Measurements from ENCODE around the gene PTPN9.

DNA sequence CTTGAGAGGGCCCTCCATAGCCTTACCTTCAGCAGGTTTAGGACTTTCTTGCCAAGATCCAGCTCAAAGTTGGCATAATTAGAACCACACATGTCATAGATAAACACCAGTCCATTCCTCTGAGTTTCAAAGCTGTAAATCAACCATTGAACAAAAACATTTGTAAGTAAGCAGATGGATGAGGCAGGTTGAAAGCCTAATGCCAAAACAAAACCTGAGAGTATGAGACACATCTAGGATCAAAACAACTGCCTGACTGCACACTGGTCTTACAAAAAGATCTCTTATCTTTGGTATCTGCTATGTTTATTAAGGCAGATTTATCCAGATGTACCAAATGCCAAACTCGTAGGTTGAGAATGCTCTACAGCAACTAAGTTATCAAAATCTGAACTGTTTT lies 61.9 kb downstream of the PTPN9 start:
- TF ChIP-seq POLR2A (IDR thresholded peaks at IDR 0.05; ENCODE audit: low read depth, low read length) = no peak
- TF ChIP-seq POLR2AphosphoS5 (IDR thresholded peaks at IDR 0.05; ENCODE audit: low read depth, low read length) = no peak
- TF ChIP-seq TAF1 (IDR thresholded peaks at IDR 0.05; ENCODE audit: borderline replicate concordance, low read depth, low read length) = no peak
